HEK293 (cell line): ENCODE results near the gene MED29.

ENCODE experiments used
- GLIS2 ChIP-seq: fragments of 450-650 bp; formaldehyde crosslinking; IDR thresholded peaks from 2 replicates; pipeline ENCODE4 v1.5.1; 2016; ENCODE audit warnings: missing biosample characterization, missing genetic modification characterization
- KLF7 ChIP-seq: fragments of 450-650 bp; formaldehyde crosslinking; IDR thresholded peaks from 2 replicates; pipeline ENCODE4 v1.5.1; 2016; ENCODE audit warnings: missing biosample characterization, missing genetic modification characterization, borderline replicate concordance
- PRDM1 ChIP-seq: fragments of 450-650 bp; formaldehyde crosslinking; IDR thresholded peaks from 2 replicates; pipeline ENCODE4; 2016; ENCODE audit warnings: missing biosample characterization, missing genetic modification characterization
- RBAK ChIP-seq: fragments of 450-650 bp; formaldehyde crosslinking; IDR thresholded peaks from 2 replicates; pipeline ENCODE4 v1.5.1; 2016; ENCODE audit warnings: missing biosample characterization, missing genetic modification characterization
- REPIN1 ChIP-seq: fragments of 450-650 bp; formaldehyde crosslinking; IDR thresholded peaks from 2 replicates; pipeline ENCODE4 v1.5.1; 2017; ENCODE audit warnings: missing biosample characterization, missing genetic modification characterization, low read depth
- SP7 ChIP-seq: fragments of 450-650 bp; formaldehyde crosslinking; IDR thresholded peaks from 2 replicates; pipeline ENCODE4 v1.5.1; 2016; ENCODE audit warnings: missing biosample characterization, missing genetic modification characterization
- ZBTB20 ChIP-seq: fragments of 450-650 bp; formaldehyde crosslinking; IDR thresholded peaks from 2 replicates; pipeline ENCODE4 v1.5.1; 2016; ENCODE audit warnings: missing biosample characterization, missing genetic modification characterization
- ZBTB8A ChIP-seq: fragments of 450-650 bp; formaldehyde crosslinking; IDR thresholded peaks from 2 replicates; pipeline ENCODE4 v1.5.1; 2016; ENCODE audit warnings: missing biosample characterization, missing genetic modification characterization
- ZFP41 ChIP-seq: fragments of 450-650 bp; formaldehyde crosslinking; IDR thresholded peaks from 2 replicates; pipeline ENCODE4 v1.5.1; 2016; ENCODE audit warnings: missing biosample characterization, missing genetic modification characterization, borderline replicate concordance
- ZNF114 ChIP-seq: fragments of 450-650 bp; formaldehyde crosslinking; IDR thresholded peaks from 2 replicates; pipeline ENCODE4 v1.5.0; 2017; ENCODE audit warnings: missing biosample characterization, missing genetic modification characterization
- ZNF24 ChIP-seq: fragments of 450-650 bp; formaldehyde crosslinking; IDR thresholded peaks from 2 replicates; pipeline ENCODE4 v1.5.1; 2016; ENCODE audit warnings: missing biosample characterization, missing genetic modification characterization
- ZNF311 ChIP-seq: fragments of 450-650 bp; formaldehyde crosslinking; IDR thresholded peaks from 2 replicates; pipeline ENCODE4 v1.5.1; 2017; ENCODE audit warnings: missing biosample characterization, missing genetic modification characterization, borderline replicate concordance
- ZNF354C ChIP-seq: fragments of 450-650 bp; formaldehyde crosslinking; IDR thresholded peaks from 2 replicates; pipeline ENCODE4 v1.5.1; 2016; ENCODE audit warnings: missing biosample characterization, missing genetic modification characterization, low read depth, borderline replicate concordance
- ZNF514 ChIP-seq: fragments of 450-650 bp; formaldehyde crosslinking; IDR thresholded peaks from 2 replicates; pipeline ENCODE4 v1.5.1; 2016; ENCODE audit warnings: missing biosample characterization, missing genetic modification characterization
- ZNF629 ChIP-seq: fragments of 450-650 bp; formaldehyde crosslinking; IDR thresholded peaks from 2 replicates; pipeline ENCODE4 v1.5.1; 2017; ENCODE audit warnings: missing biosample characterization, missing genetic modification characterization
- ZNF76 ChIP-seq: fragments of 450-650 bp; formaldehyde crosslinking; IDR thresholded peaks from 2 replicates; pipeline ENCODE4; 2016; ENCODE audit warnings: low read depth, missing biosample characterization, missing genetic modification characterization, borderline replicate concordance
- ZNF777 ChIP-seq: fragments of 450-650 bp; formaldehyde crosslinking; IDR thresholded peaks from 2 replicates; pipeline ENCODE4 v1.5.1; 2017; ENCODE audit warnings: missing biosample characterization, missing genetic modification characterization, borderline replicate concordance
- TF ChIP-seq, protein P1 (sequence below): fragments of 450-650 bp; formaldehyde crosslinking; IDR thresholded peaks from 2 replicates; pipeline ENCODE4 v1.5.1; 2016; ENCODE audit warnings: missing biosample characterization, missing genetic modification characterization
- TF ChIP-seq, protein P2 (sequence below): fragments of 450-650 bp; formaldehyde crosslinking; IDR thresholded peaks from 2 replicates; pipeline ENCODE4 v1.5.1; 2016; ENCODE audit warnings: missing biosample characterization, missing genetic modification characterization
- TF ChIP-seq, protein P3 (sequence below): fragments of 450-650 bp; formaldehyde crosslinking; IDR thresholded peaks from 2 replicates; pipeline ENCODE4 v1.5.1; 2017; ENCODE audit warnings: missing biosample characterization, missing genetic modification characterization
- TF ChIP-seq, protein P4 (sequence below): fragments of 450-650 bp; formaldehyde crosslinking; optimal IDR thresholded peaks from 2 replicates; pipeline ENCODE3; 2016; ENCODE audit warnings: missing biosample characterization, mild to moderate bottlenecking, missing genetic modification characterization
- TF ChIP-seq, protein P5 (sequence below): fragments of 450-650 bp; formaldehyde crosslinking; IDR thresholded peaks from 2 replicates; pipeline ENCODE4 v1.5.1; 2016; ENCODE audit warnings: missing biosample characterization, missing genetic modification characterization
- TF ChIP-seq, protein P6 (sequence below): fragments of 450-650 bp; formaldehyde crosslinking; IDR thresholded peaks from 2 replicates; pipeline ENCODE4 v1.5.1; 2016; ENCODE audit warnings: missing biosample characterization, missing genetic modification characterization, low read depth

MED29 gene

DNA sequence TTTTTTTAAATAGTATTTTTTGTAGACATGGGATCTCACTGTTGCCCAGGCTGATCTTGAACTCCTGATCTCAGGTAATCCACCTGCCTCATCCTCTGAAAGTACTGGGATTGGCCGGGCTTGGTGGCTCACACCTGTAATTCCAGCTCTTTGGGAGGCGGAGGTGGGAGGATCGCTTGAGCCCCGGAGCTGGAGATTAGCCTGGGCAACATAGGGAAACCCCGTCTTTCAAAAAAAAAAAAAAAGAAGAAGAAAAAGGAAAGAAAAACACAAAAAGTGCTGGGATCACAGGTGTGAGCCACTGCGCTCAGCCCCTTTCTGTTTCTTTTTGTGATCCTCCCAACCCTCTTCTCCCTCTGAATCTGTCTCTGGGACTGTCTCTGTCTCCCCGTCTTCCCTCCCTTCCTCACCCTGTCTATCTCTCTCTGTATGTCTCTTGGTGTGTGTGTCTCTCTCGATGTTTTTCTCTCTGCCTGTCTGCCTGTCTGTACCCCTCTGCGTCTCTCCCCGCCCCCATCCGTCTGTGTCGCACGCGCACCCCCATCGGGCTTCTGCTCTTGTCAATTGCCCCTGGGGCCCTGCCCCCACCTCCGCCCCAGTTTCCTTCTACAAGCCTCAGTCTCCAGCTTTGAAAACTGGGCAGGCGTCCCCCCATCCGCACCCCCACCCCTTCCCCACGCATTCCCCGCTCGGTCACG lies 14.9 kb downstream of the MED29 start (continued):
- TF ChIP-seq ZNF514 (tag by site-specific recombination) (0 out of 2 replicates have a peak, but pooled peaks have one; percentile 9), ZNF777 (tag by site-specific recombination) (peak; percentile 54; the same call in 1 of the 2 replicates), RBAK (tag by site-specific recombination) (peak; percentile 69; the same call in 1 of the 2 replicates), KLF7 (tag by site-specific recombination) (peak; percentile 80), ZNF354C (tag by site-specific recombination) (no peak), ZNF629 (tag by site-specific recombination) (no peak; the same call in 1 of the 2 replicates), ZNF24 (no peak), ZNF76 (tag by site-specific recombination) (peak; percentile 38; the same call in 1 of the 2 replicates), REPIN1 (no peak), ZBTB8A (tag by site-specific recombination) (peak; percentile 24), ZNF114 (tag by site-specific recombination) (no peak), ZBTB20 (no peak), SP7 (peak; percentile 16; the same call in 1 of the 2 replicates), PRDM1 (tag by site-specific recombination) (peak; percentile 73), GLIS2 (tag by site-specific recombination) (peak; percentile 60), ZNF311 (tag by site-specific recombination) (peak; percentile 84; the same call in 1 of the 2 replicates), ZFP41 (tag by site-specific recombination) (no peak)
- TF ChIP-seq, protein P1, sequence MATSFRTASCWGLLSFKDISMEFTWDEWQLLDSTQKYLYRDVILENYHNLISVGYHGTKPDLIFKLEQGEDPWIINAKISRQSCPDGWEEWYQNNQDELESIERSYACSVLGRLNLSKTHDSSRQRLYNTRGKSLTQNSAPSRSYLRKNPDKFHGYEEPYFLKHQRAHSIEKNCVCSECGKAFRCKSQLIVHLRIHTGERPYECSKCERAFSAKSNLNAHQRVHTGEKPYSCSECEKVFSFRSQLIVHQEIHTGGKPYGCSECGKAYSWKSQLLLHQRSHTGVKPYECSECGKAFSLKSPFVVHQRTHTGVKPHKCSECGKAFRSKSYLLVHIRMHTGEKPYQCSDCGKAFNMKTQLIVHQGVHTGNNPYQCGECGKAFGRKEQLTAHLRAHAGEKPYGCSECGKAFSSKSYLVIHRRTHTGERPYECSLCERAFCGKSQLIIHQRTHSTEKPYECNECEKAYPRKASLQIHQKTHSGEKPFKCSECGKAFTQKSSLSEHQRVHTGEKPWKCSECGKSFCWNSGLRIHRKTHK (tag by site-specific recombination): no peak
- TF ChIP-seq, protein P2, sequence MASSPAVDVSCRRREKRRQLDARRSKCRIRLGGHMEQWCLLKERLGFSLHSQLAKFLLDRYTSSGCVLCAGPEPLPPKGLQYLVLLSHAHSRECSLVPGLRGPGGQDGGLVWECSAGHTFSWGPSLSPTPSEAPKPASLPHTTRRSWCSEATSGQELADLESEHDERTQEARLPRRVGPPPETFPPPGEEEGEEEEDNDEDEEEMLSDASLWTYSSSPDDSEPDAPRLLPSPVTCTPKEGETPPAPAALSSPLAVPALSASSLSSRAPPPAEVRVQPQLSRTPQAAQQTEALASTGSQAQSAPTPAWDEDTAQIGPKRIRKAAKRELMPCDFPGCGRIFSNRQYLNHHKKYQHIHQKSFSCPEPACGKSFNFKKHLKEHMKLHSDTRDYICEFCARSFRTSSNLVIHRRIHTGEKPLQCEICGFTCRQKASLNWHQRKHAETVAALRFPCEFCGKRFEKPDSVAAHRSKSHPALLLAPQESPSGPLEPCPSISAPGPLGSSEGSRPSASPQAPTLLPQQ (tag by site-specific recombination): no peak; the same call in 1 of the 2 replicates
- TF ChIP-seq, protein P3, sequence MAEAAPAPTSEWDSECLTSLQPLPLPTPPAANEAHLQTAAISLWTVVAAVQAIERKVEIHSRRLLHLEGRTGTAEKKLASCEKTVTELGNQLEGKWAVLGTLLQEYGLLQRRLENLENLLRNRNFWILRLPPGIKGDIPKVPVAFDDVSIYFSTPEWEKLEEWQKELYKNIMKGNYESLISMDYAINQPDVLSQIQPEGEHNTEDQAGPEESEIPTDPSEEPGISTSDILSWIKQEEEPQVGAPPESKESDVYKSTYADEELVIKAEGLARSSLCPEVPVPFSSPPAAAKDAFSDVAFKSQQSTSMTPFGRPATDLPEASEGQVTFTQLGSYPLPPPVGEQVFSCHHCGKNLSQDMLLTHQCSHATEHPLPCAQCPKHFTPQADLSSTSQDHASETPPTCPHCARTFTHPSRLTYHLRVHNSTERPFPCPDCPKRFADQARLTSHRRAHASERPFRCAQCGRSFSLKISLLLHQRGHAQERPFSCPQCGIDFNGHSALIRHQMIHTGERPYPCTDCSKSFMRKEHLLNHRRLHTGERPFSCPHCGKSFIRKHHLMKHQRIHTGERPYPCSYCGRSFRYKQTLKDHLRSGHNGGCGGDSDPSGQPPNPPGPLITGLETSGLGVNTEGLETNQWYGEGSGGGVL (tag by site-specific recombination): peak; percentile 43
- TF ChIP-seq, protein P4, sequence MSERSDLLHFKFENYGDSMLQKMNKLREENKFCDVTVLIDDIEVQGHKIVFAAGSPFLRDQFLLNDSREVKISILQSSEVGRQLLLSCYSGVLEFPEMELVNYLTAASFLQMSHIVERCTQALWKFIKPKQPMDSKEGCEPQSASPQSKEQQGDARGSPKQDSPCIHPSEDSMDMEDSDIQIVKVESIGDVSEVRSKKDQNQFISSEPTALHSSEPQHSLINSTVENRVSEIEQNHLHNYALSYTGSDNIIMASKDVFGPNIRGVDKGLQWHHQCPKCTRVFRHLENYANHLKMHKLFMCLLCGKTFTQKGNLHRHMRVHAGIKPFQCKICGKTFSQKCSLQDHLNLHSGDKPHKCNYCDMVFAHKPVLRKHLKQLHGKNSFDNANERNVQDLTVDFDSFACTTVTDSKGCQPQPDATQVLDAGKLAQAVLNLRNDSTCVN (tag by site-specific recombination): peak; percentile 85
- TF ChIP-seq, protein P5, sequence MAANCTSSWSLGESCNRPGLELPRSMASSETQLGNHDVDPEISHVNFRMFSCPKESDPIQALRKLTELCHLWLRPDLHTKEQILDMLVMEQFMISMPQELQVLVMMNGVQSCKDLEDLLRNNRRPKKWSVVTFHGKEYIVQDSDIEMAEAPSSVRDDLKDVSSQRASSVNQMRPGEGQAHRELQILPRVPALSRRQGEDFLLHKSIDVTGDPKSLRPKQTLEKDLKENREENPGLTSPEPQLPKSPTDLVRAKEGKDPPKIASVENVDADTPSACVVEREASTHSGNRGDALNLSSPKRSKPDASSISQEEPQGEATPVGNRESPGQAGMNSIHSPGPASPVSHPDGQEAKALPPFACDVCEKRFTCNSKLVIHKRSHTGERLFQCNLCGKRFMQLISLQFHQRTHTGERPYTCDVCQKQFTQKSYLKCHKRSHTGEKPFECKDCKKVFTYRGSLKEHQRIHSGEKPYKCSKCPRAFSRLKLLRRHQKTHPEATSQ (tag by site-specific recombination): no peak; the same call in 1 of the 2 replicates
- TF ChIP-seq, protein P6, sequence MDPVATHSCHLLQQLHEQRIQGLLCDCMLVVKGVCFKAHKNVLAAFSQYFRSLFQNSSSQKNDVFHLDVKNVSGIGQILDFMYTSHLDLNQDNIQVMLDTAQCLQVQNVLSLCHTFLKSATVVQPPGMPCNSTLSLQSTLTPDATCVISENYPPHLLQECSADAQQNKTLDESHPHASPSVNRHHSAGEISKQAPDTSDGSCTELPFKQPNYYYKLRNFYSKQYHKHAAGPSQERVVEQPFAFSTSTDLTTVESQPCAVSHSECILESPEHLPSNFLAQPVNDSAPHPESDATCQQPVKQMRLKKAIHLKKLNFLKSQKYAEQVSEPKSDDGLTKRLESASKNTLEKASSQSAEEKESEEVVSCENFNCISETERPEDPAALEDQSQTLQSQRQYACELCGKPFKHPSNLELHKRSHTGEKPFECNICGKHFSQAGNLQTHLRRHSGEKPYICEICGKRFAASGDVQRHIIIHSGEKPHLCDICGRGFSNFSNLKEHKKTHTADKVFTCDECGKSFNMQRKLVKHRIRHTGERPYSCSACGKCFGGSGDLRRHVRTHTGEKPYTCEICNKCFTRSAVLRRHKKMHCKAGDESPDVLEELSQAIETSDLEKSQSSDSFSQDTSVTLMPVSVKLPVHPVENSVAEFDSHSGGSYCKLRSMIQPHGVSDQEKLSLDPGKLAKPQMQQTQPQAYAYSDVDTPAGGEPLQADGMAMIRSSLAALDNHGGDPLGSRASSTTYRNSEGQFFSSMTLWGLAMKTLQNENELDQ (tag by site-specific recombination): no peak
